Cardiac septum (tissue), 1 donor: ENCODE data around the gene TP53INP2. TPM values are rescaled to one million over a fixed set of nuclear protein-coding genes. Genes with fewer than 3 reads are reported as not detected.
A peak's percentile ranks its signal among the peaks of the same experiment; 100 is the strongest.
"Not testable (repeated sequence)": the region's sequence is repeated elsewhere in the genome, so short reads cannot be mapped to it uniquely, and the experiment has no call there.

Experiments
- DNase-seq: peaks from one replicate; pipeline ENCODE4 v3.0.0-alpha.2; 2020; ENCODE audit warnings: low spot score
- intact Hi-C: fragments of 100-400 bp; cut with DNase I; formaldehyde crosslinking; loops from one replicate; pipeline ENCODE4 v1.14.0; 2022
- total RNA-seq: library from RNA; stranded (reverse); fragmentation: NEBNext Ultra II Directional; extraction: Animal tissue kit (Norgen Biotek cat#: 25700); gene quantifications from one replicate; pipeline ENCODE4 v1.2.1, GENCODE V29; 2021
- donor health status: DM: no; HTN: no; CAD: no.

TP53INP2 gene
- total RNA-seq, 1 donor from 2014 or later, result 117 TPM

DNA sequence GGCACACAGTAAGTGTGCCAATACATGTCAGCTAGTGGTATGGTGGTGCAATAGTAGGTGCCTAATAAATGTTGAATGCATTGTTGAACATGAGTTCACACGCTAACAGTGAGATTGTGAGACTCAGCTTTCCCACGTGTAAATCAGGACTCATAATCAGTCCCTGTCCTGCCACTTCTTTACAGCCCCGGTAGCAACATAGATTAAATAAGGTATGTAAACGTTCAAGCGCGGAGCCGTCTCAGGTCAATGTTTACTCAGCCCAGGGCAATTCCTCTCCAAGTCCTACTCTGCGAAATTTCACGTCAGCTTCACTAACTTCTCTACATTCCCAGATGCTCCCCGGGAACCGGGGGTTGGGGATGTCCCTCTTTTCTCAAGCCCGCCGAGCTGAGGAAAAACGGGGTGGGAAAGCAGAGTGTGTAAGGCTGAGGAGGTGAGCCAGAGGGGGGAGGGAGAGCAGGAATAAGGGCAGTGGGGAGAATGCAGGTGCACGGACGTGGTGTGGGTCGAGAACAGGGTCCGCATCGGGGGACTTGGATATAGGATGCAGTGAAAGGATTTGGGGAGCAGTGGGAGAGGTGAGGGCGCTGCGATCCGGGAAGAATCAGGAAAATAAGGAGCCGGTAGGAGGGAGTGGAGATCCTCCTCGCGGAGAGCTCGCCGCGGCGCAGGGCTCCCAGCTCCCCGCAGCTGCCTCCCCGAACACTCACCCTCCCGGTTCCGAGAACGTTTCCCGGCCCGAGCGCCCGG lies 544 bp upstream of the TP53INP2 start:
- no peak for DNase-seq

GRCh38 chr20:34705008-34705396 lies 858 bp downstream of the TP53INP2 start:
- intact Hi-C loops, result loop anchor here (2.0 to 10.0 kb wide), 3 partner anchors 28 to 390 kb away; partner anchors contain the start of gene PIGU
- DNase-seq, result no peak

More for the DNA sequence above, 544 bp upstream of the TP53INP2 start:
- intact Hi-C loops, result loop anchor here (2.0 to 10.0 kb wide), 2 partner anchors 27 to 389 kb away; partner anchors contain the start of gene PIGU

DNA sequence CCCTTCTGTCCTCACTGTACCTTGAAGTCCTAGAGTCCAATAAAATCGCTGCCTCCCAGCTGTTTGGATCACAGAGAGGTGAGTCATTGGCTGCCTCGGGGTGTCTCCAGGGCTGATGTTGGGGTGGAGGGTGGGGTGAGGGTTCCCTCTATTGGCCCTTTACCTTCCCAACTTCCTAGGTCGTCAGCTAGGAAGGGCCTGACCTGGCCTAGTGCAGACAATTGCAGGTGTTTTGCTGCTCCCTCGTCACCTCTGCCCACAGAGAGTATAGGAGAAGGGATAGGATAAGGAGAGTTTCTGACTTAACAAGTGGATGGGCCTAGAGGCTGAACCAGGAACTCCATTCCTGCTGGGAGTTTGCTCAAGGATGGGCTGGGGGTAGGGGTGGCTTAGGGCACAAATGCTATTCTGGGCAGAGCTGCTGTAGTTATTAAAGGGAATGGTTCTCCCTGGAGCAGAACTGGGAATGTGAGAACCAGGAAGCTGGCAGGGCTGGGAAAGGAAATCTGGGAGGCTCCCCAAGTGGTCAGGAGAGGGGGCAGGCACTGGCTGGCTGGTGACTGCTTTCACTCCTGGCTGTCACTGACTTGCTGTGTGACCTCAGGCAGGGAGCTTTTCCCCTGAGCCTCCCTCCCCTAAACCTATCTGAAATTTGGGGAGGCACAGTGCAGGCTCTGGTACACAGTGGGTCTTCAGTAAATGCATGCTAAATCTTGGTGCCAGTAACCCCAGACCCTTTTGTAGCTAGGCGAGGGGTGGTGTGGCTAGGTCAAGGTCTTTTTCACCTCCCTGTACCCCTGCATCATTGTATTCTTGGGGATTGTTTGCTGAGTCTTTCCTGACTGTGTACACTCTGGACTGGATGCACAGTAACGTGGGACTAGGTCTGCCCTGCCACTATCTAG lies 1.5 kb downstream of the TP53INP2 start:
- peak; percentile 85 for DNase-seq
- intact Hi-C loops, result loop anchor here (2.0 to 10.0 kb wide), 3 partner anchors 29 to 391 kb away; partner anchors contain the start of gene PIGU

DNA sequence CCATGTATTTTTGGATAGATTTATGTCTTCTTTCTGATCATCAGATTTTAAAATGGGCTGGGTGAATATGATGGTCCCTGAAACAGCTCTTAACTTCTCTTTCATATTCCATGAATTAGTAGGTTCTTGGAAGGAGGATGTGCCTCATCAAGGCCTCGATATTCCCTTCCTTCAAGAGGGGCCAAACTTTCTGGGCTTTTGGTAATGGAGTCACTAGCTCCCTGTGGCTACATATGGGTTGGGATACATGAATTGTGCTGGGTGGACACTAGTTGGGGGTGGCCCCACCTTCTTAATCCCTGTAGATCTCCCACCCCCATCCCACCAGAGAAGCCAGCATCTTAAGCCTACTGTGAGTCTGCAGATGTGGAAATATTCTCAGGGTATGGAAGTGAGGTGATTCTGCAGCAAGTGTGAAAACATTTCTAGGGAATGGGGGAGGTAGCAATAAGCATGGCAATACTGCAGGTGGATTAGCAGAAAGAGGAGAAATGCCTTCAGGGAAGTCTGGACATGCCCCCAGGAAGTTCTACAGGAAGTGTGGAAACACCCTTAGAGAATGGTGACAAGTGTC lies 2.2 kb downstream of the TP53INP2 start:
- no peak for DNase-seq
- intact Hi-C loops, result loop anchor here (5.0 to 10.0 kb wide), 2 partner anchors 169 to 392 kb away; no protein-coding TSS in a partner anchor

- no peak for DNase-seq
- intact Hi-C loops, result loop anchor here (5.0 to 10.0 kb wide), 2 partner anchors 170 to 392 kb away; no protein-coding TSS in a partner anchor
Observed at GRCh38 chr20:34706912-34707784, 3.0 kb downstream of the TP53INP2 start.

DNA sequence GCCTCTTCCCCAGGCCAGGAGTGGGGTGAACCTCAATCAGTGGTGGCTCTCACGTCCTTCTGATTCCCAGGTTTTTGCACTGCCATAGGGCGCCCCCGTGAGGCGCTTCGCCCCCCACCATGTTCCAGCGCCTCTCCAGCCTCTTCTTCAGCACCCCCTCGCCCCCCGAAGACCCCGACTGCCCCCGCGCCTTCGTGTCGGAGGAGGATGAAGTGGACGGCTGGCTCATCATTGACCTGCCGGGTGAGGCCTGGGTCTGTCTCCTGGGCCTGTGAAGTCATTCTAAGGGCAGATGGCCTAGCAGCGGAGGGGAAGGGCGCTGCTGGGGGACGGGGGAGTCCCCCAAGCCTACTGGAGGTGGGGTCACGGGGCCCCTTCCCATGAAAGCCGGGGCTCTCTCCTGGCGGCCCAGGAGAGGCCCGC lies 4.5 kb downstream of the TP53INP2 start:
- DNase-seq, result no peak
- intact Hi-C loops, result loop anchor here (2.0 to 10.0 kb wide), 3 partner anchors 130 to 394 kb away; no protein-coding TSS in a partner anchor

- peak; percentile 92 for DNase-seq
- intact Hi-C loops, result loop anchor here (2.0 to 10.0 kb wide), 3 partner anchors 130 to 394 kb away; no protein-coding TSS in a partner anchor
Observed at GRCh38 chr20:34709044-34709830, 5.1 kb downstream of the TP53INP2 start.

DNA sequence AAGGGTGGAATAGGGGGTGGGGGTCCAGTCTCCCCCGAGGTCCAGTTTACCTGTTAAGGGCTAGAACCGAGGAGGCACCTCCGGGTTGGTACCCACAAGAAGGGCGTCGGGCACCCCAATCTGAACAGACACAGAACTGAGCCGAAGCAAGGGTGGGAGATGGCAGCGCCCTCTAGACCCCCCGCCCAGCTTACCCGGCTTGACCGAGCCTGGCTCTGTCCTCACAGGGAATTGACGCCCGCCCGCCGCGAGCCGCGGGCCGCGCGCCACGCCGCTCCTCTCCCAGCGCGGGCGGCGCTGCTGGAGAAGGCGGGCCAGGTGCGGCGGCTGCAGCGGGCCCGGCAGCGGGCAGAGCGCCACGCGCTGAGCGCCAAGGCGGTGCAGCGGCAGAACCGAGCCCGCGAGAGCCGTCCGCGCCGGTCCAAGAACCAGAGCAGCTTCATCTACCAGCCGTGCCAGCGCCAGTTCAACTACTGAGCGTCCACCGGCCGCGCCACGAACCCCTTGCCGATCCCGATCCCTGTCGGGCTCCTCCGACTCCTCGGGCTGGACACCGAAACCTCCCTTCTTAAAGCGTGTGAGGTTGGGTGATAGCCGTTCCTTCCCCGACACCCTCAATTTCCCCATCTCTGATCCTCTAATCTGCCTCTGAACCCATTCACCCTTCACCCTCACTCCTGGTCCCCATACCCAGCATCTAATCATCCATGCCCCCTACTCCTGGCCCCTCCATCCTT lies 5.9 kb downstream of the TP53INP2 start:
- intact Hi-C loops, result loop anchor here (2.0 to 10.0 kb wide), 3 partner anchors 131 to 395 kb away; no protein-coding TSS in a partner anchor

DNA sequence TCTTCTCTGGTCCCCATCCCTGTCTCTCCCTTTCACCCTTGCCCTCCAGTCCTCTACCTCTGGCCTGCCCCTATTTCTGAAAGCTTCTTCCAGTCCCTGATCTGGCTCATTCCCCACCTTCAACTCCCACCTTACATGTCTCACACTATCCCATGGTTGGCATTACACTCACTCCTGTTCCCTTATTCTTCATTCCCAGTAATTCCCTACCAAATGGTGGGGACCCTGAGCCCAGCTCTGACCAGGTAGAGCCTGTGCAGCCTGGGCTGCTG lies 6.4 kb downstream of the TP53INP2 start:
- DNase-seq, result no peak
- intact Hi-C loops, result no loop called here

More for the DNA sequence above, 5.9 kb downstream of the TP53INP2 start:
- no peak for DNase-seq

DNA sequence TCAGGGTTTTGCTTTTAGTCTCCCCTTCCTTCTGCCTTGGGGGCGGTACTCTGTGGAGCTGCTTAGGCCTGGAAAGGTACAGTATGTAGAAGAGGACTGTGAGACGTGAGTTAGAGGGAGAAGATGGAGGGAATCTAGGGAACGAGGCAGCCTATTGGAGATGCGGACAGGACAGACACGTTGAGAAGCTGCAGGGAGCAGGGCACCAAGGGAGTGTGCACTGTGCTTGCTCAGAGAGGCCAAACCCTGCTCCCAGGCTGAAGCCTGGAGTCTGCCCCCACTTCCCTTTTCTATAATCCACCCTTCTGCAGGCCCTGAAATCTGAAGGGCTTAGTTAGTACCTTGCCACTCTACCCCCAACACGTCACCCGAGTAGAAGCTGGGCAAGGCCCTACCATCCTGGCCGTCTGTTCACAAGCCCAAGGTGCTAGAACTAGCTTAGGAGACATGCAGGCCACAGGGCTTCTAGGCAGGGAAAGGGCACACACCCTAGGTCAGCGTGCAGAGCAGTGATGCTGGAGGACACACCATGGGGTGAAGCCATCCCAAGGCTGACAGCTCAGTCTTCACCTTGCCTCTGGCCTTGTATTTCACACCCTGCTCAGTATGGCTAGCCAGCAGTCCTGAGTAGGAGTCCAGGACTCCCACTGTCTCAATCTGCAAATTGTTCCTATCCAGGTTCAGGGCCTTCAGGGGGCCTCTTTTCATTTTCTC lies 6.9 kb downstream of the TP53INP2 start:
- intact Hi-C loops, result no loop called here
- no peak for DNase-seq

- DNase-seq, result no peak
- intact Hi-C loops, result no loop called here
Observed at GRCh38 chr20:34711813-34712430, 7.8 kb downstream of the TP53INP2 start.

GRCh38 chr20:34712525-34713192 lies 8.5 kb downstream of the TP53INP2 start:
- no peak for DNase-seq
- intact Hi-C loops, result no loop called here

- no peak for DNase-seq
- intact Hi-C loops, result no loop called here
Observed at GRCh38 chr20:34713194-34713943, 9.2 kb downstream of the TP53INP2 start.

DNA sequence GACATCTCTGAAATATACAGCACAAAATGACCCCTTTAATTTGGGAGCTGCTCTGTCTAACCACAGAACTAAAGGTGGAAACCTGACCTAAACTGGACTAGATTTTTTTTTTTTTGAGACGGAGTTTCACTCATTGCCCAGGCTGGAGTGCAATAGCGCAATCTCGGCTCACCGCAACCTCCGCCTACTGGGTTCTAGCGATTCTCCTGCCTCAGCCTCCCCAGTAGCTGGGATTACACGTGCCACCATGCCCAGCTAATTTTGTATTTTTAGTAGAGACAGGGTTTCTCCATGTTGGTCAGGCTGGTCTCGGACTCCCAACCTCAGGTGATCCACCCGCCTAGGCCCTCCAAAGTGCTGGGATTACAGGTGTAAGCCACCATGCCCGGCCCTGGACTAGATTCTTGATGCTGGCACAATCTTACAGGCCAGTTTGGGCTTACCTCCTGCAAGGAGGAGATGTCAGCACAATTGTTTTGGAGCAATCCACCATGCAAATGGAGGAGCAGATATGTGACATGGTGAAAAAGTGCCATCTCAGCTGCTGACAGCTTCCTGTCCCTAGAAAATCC lies 9.9 kb downstream of the TP53INP2 start:
- intact Hi-C loops, result not testable (repeated sequence)

GRCh38 chr20:34715384-34715783 lies 11.2 kb downstream of the TP53INP2 start:
- intact Hi-C loops, result no loop called here
- no peak for DNase-seq

More for the DNA sequence above, 9.9 kb downstream of the TP53INP2 start:
- not testable (repeated sequence) for DNase-seq
